GM06990 (cell line): ENCODE results near the gene DOLPP1.

Experiments used
- DNase-seq: peaks from one replicate; pipeline ENCODE4 v3.0.0-alpha.2; 2011; ENCODE audit not compliant: insufficient read length; ENCODE audit errors: extremely low read depth
- H3K27me3 ChIP-seq: replicated peaks from 2 replicates; pipeline ENCODE4 v1.6.0; 2011; ENCODE audit warnings: low read length; ENCODE audit not compliant: control insufficient read depth, insufficient read depth
- H3K36me3 ChIP-seq: 2 replicates; pipeline ENCODE4 v1.5.1; 2011; ENCODE audit warnings: low read length; ENCODE audit not compliant: control insufficient read depth, insufficient read depth
- H3K4me3 ChIP-seq: replicated peaks from 2 replicates; pipeline ENCODE4 v1.5.1; 2011; ENCODE audit warnings: low read depth, mild to moderate bottlenecking, control low read depth, low read length
- TF ChIP-seq, protein P1 (sequence below): IDR thresholded peaks from 2 replicates; pipeline ENCODE4 v1.5.1; 2011; ENCODE audit warnings: low read length, control low read depth, mild to moderate bottlenecking, inconsistent platforms; ENCODE audit not compliant: insufficient read depth, poor library complexity, severe bottlenecking

DOLPP1 gene

DNA sequence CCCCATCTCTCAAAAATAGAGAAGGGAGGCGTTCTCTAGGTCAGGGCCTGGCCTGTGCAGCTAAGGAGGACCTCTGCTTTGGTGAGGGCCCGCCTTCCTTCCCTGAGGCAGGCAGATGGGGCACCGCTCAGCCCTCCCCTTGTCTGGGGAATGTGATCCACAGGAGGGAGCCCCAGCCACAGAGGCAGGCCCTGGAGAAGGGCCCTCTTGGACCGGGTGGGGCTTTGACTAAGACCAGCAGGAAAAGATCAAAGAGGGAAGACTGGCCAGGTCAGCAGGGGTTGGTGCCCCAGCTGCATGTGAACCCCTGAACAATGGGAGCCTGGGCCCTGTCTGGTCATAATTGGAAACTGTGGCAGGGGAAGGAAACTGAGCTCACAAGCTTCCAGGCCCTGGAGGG is 52.2 kb downstream of the DOLPP1 start:
- H3K36me3 ChIP-seq, result peaks cover 21% of the 10 kb centered on the region
- TF ChIP-seq, protein P1, sequence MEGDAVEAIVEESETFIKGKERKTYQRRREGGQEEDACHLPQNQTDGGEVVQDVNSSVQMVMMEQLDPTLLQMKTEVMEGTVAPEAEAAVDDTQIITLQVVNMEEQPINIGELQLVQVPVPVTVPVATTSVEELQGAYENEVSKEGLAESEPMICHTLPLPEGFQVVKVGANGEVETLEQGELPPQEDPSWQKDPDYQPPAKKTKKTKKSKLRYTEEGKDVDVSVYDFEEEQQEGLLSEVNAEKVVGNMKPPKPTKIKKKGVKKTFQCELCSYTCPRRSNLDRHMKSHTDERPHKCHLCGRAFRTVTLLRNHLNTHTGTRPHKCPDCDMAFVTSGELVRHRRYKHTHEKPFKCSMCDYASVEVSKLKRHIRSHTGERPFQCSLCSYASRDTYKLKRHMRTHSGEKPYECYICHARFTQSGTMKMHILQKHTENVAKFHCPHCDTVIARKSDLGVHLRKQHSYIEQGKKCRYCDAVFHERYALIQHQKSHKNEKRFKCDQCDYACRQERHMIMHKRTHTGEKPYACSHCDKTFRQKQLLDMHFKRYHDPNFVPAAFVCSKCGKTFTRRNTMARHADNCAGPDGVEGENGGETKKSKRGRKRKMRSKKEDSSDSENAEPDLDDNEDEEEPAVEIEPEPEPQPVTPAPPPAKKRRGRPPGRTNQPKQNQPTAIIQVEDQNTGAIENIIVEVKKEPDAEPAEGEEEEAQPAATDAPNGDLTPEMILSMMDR, result no peak
- H3K27me3 ChIP-seq, result no peaks in the 10 kb centered on the region
- no peak for DNase-seq
- H3K4me3 ChIP-seq, result no peak overlapping the region

DNA sequence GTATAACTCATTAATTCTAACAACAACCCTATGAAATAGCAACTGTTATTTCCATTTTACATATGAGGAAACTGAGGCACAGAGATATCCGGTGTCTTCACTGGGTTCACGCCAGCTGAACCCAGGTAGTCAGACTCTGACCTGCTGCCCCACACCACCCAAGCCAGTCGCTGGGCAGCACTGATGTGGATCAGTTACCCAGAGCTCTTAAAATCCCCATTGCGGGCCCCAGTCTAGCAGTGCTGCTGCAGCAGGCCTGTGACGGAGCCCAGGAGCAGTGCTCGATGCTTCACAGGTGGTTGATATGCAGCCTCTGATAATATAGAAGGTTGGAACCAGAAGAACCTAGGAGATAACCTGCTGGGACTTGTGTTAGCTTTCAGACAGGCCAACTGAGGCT is 54.6 kb downstream of the DOLPP1 start:
- Histone ChIP-seq H3K27me3 (no peaks in the 10 kb centered on the region), H3K4me3 (no peak overlapping the region), H3K36me3 (peaks cover 21% of the 10 kb centered on the region)
- no peak for DNase-seq
- TF ChIP-seq, protein P1, result no peak

DNA sequence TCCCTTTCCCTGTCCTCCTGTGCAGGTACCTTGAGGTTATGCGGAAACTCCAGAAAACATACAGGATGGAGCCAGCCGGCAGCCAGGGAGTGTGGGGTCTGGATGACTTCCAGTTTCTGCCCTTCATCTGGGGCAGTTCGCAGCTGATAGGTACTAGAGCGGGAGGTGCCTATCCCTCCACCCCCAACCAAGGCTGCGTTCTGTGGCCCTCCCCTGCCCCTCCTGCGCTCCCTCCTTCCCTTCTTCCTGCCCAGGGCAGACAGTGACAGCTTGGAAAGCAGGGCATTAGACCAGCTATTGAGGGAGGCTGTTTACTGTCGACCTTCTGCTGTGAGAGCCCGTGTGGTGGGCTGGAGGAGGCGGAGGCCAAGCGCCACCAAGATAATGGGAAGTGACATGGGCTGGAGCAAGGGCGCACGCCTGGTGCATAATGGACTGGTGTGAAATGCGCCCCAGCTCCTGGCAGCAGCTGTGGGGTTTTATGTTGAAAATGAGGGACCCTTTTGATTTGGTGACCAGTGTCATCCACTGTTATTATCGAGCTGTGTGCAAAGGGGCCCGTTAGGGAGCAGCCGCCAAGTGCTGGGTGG is 55.6 kb downstream of the DOLPP1 start:
- no peak overlapping the region for H3K4me3 ChIP-seq
- TF ChIP-seq, protein P1, result no peak
- no peaks in the 10 kb centered on the region for H3K27me3 ChIP-seq
- peaks cover 21% of the 10 kb centered on the region for H3K36me3 ChIP-seq
- no peak for DNase-seq

DNA sequence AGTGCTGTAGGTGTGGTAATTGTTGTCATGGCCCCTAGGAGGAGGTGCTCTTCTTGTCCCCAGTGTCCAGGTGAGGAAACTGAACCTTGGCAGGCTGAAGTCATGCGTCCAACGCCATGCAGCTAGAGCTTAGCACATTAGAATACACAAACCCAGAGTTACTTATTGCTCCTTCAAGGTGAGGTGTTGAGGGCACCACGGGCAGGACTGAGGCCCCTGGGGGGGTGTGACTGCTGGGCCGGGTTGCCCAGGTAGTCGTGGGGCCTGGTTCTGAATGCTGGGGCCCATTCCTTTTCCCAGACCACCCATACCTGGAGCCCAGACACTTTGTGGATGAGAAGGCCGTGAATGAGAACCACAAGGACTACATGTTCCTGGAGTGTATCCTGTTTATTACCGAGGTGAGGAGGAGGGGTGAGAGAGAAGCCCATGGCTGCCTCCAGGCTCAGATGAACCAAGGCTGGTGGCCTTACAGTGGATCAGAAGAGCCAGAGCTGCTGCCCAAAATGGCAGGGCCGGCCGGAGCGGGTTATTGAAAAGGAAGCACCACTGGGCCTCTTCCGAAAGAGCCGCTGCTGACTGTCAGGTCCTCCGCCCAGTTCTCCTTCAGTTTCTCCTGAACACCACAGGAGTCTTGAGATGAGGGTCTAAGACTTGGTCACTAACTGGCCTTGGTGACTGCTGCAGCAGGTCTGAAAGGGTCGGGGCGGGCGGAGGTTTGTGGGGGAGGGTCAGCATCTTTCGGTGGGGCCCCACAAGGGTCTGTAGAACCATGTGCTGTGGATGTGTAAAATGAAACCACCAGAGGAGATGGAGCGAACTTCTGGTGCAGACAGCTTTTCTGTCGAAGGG is 56.6 kb downstream of the DOLPP1 start:
- no peak for DNase-seq
- peaks cover 22% of the 10 kb centered on the region for H3K36me3 ChIP-seq
- H3K4me3 ChIP-seq, result no peak overlapping the region
- TF ChIP-seq, protein P1, result no peak
- H3K27me3 ChIP-seq, result no peaks in the 10 kb centered on the region

DNA sequence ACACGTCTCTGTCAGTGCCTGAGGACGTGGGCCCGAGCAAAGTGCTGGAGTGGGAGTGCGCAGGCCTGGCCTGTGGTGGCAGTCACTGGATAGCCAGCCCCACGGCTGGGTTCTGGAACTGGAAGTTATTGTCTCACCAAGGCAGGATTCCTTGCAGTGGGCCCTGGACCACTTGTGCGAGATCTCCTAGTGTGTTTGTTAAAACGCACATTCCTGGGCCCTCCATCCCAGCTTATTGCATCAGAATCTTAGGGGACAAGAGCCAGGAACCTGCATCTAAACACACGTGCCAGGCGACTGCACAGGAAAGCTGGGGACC is 57.2 kb downstream of the DOLPP1 start:
- Histone ChIP-seq H3K27me3 (no peaks in the 10 kb centered on the region), H3K4me3 (no peak overlapping the region), H3K36me3 (peaks cover 21% of the 10 kb centered on the region)
- TF ChIP-seq, protein P1, result no peak
- DNase-seq, result no peak
